Lower leg skin (tissue), 3 donors: ENCODE data around the gene SMC4.

ENCODE experiments used
- CTCF ChIP-seq, 3 donors: fragments of 450-650 bp; IDR thresholded peaks; one replicate each; pipeline ENCODE4 v1.5.1; 2016; ENCODE audit warnings: antibody characterized with exemption in 3 of 3, mild to moderate bottlenecking in 3 of 3, moderate library complexity in 2 of 3
- POLR2A ChIP-seq, 2 donors: fragments of 450-650 bp; IDR thresholded peaks; one replicate each; pipeline ENCODE4 v1.6.1; 2016 to 2017; ENCODE audit warnings: antibody characterized with exemption in 2 of 2, mild to moderate bottlenecking in 1 of 2, moderate library complexity in 1 of 2

DNA sequence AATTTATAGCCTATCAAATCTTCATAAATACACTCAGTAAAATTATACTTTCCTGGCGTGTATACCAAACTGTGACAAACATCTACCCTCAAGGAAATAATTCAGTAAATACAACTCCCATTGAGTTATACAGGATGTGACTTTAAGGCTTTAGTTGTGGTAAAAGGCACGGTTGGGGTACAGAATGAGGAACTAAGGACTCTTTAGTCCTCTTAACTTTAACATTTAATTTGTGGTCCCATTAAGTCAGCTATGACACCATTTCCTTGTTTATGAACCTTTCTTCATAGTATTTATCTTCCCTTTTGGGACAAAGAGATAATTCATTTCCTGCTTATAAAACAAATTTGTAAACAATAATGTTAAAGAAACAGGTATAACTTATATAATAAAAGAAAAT is 30.6 kb upstream of the SMC4 start:
- TF ChIP-seq POLR2A (IDR thresholded peaks at IDR 0.05), result no peak
- no peak for TF ChIP-seq CTCF (IDR thresholded peaks at IDR 0.05)
